NCI-H226 (cell line): ENCODE results near the gene MOBP.
"Not testable (repeated sequence)": the region's sequence is repeated elsewhere in the genome, so short reads cannot be mapped to it uniquely, and the experiment has no call there.

Experiments used
- DNase-seq: peaks from one replicate; pipeline ENCODE4 v3.0.0-alpha.2; 2015

The MOBP gene

GRCh38 chr3:39467394-39468107 is at the start of gene MOBP:
TSS of gene MOBP (plus strand) at chr3:39467680. CDS start at chr3:39502070, 34,390 bp downstream.
- DNase-seq = no peak

- not testable (repeated sequence) for DNase-seq
Measured at GRCh38 chr3:39418556-39419225, 48.8 kb upstream of the MOBP start.

- no peak for DNase-seq
Measured at GRCh38 chr3:39419742-39420315, 47.7 kb upstream of the MOBP start.

- DNase-seq = no peak
Measured at GRCh38 chr3:39420543-39420942, 46.9 kb upstream of the MOBP start.

GRCh38 chr3:39423436-39423970 is 44.0 kb upstream of the MOBP start:
- no peak for DNase-seq

GRCh38 chr3:39426312-39426711 is 41.2 kb upstream of the MOBP start:
- no peak for DNase-seq

GRCh38 chr3:39427506-39427905 is 40.0 kb upstream of the MOBP start:
- DNase-seq = no peak

- no peak for DNase-seq
Measured at GRCh38 chr3:39428745-39429201, 38.7 kb upstream of the MOBP start.

- no peak for DNase-seq
Measured at GRCh38 chr3:39429466-39429865, 38.0 kb upstream of the MOBP start.

GRCh38 chr3:39432342-39432741 is 35.1 kb upstream of the MOBP start:
- no peak for DNase-seq

GRCh38 chr3:39433642-39434041 is 33.8 kb upstream of the MOBP start:
- DNase-seq = peak; percentile 58

GRCh38 chr3:39434574-39434973 is 32.9 kb upstream of the MOBP start:
- DNase-seq = peak; percentile 88

GRCh38 chr3:39435006-39435748 is 32.3 kb upstream of the MOBP start:
- peak; percentile 32 for DNase-seq

GRCh38 chr3:39438880-39439279 is 28.6 kb upstream of the MOBP start:
- DNase-seq = no peak

- no peak for DNase-seq
Measured at GRCh38 chr3:39440316-39440715, 27.2 kb upstream of the MOBP start.

- DNase-seq = no peak
Measured at GRCh38 chr3:39443530-39443929, 23.9 kb upstream of the MOBP start.

GRCh38 chr3:39445927-39446326 is 21.6 kb upstream of the MOBP start:
- no peak for DNase-seq

- no peak for DNase-seq
Measured at GRCh38 chr3:39446444-39446843, 21.0 kb upstream of the MOBP start.

- peak; percentile 64 for DNase-seq
Measured at GRCh38 chr3:39447637-39448483, 19.6 kb upstream of the MOBP start.

- no peak for DNase-seq
Measured at GRCh38 chr3:39448506-39449233, 18.8 kb upstream of the MOBP start.

- DNase-seq = no peak
Measured at GRCh38 chr3:39449796-39450195, 17.7 kb upstream of the MOBP start.
